ENCODE results near the gene CLIP4.

Gene CLIP4

DNA sequence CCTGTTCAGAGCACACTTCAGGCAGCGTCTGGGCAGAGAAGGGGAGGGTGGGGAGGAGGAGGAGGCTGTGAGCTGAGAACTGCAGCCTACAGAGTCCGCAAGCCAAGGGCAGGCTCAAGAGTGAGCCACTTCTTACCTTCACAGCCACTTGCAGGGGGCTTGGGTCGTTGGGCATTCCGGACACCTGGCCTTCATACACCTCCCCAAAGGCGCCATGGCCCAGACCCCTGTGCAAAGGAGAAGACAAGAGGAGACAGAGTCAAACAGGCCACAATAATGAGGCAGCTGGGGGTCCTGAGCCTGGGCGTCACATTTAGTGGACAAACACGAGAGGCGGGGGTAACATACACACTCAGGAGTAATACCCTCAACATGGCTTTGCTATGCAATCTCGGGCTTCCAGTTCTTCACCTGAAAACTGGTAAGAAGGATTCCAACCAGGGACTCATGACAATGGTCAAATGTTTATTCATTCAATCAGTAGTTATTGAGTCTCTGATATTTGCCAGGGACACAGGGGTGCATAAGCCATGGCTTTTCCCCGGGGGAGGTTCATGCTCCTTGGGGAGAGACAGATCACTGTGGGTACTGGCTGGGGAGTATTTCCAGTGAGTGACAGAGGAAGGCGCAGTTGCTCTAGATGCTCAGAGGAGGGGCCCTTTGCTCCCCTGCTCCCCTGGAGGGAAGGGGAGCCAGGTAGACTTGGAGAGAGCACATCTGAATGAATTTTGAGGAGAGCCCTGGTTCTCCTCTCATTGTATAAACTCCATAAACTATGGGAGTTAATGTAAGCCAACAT lies 107.4 kb downstream of the CLIP4 start:
- no peak for DNase-seq (ENCODE audit: low read depth)

- DNase-seq (ENCODE audit: low read depth) = no peak
Observed at GRCh38 chr2:29223257-29223656, 108.0 kb downstream of the CLIP4 start.

GRCh38 chr2:29223851-29224692 lies 108.9 kb downstream of the CLIP4 start:
- DNase-seq (ENCODE audit: low read depth) = no peak

DNA sequence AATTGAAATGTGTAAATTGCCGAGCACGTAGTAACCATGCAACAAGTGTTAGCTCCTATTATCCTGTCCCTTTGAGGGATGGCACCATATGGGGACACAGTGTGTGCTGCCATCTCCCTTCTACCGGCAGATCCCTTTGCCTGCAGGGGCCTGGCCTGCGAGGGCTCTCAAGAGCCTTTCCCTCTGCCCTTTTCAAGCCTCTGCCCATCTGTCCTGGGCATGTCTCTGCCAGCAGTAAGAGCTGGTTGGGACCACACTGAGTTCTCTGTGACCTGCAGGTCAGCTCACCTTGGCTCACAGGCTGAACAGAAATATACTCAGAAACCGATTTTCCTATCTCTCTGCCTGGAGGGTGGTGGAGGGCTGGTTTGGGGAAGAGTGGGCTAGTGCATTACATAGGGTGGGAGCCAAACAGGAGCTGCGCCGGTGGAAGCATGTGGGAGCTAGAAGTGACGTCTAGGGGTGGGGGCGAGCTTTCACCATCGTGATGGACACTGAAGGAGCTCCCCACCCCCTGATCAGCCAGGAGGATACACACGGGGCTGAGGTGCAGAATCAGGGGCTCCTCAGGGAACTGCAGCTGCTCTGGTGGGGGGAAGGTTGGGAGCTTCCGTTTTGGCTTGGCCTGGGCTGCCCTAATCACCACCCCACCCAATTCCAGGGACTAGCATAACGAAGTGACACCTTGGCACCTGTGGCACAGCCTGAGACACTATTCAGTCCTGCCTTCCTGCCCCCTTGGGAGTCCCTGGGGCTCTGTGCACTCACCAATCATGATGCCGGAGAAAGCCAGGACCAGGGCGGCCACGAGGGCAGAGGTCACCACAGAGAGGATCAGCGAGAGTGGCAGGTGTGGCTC lies 109.7 kb downstream of the CLIP4 start:
- DNase-seq (ENCODE audit: low read depth) = no peak

DNA sequence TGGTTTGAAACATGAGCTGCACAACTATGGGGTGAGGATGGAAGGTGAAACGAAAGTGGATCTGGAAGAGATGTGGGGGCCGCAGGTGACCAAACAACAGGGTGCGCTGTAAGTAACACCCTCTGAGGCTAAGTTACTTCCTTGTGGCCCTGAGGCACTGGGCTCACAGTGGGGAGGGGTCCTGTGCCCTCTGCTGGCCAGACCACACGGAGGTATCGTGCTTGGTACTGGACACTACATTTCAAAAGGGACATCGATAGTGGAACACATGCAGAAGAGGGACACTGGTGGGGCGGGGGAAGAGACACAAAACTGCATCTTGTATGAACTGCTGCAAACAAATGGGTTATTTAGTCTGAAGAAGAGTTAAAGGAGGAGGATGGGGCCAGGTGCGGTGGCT lies 110.6 kb downstream of the CLIP4 start:
- DNase-seq (ENCODE audit: low read depth) = no peak

- no peak for DNase-seq (ENCODE audit: low read depth)
Observed at GRCh38 chr2:29226375-29226774, 111.2 kb downstream of the CLIP4 start.

DNA sequence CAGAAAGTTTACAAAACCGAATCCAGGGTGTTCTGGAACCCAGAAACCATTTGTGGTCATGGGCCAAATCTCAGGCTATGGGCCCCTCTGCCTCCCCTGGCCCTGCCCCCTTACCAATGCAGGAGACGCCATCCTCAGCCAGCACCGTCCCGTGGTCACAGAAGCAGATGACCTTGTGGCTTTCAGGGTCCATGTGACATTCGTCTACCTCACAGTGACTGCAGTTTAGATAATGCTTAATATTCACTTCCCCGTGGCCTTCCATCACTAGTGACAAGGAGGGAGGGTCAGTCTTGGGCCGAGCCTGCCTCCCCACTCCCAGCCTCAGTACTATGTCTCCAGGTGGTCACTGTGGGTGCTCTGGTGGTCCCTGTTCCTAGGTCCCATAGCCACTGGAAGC lies 111.6 kb downstream of the CLIP4 start:
- DNase-seq (ENCODE audit: low read depth) = no peak

DNA sequence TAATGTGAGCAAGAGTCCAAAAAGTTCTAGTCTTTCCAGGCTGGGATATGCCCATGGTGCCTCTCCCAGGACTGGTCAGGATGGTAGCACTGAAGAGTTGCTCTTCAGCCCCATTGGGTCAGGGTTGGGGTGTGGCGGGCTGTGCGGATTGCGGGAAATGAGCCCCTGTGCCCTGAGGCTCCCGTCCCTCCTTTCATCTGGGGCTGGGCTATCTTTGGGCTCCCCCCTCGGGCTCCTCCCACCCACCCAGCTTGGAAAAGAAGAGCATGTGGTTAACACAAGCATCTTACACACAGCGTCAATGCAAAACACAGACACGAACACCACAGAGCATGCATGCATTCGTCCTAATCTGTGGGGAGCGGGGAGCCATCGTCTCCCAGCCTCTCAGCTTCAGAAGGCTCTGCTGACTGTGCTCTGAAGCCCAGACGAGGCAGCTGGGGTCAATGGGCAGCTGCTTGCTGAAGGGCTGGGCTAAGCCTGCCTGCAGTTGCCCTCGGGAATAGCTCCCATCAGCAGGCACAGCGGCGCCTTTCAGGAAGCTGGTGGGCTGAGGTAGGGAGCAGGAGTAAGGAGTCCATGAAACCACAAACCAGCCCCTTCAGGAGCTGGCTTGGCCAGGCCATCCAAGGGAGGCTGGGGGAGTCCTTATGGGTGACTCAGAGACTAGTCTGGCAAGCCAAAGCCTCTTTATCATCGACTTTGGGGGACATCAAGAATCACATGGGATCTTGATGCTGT lies 112.9 kb downstream of the CLIP4 start:
- no peak for DNase-seq (ENCODE audit: low read depth)

- DNase-seq (ENCODE audit: low read depth) = no peak
Observed at GRCh38 chr2:29228947-29229346, 113.7 kb downstream of the CLIP4 start.

DNA sequence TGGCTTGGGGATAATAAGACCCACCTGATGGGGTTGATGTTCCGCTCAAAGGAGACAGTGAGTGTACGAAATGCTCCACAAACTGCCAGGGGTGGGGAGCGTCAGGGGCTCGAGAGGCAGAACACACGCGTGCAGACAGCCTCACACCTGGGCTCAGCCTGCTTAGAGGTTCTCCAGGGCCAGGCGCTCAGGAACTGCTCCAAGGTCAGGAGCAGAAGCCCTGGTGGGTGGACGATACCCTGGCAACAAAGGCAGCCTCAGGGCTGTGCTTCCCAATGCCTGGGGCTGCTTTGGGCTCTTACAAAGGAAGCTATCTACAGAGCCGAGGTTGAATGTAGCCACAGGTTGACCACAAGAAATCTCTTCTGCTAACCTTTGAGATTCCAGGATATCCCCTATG lies 114.4 kb downstream of the CLIP4 start:
- no peak for DNase-seq (ENCODE audit: low read depth)

DNA sequence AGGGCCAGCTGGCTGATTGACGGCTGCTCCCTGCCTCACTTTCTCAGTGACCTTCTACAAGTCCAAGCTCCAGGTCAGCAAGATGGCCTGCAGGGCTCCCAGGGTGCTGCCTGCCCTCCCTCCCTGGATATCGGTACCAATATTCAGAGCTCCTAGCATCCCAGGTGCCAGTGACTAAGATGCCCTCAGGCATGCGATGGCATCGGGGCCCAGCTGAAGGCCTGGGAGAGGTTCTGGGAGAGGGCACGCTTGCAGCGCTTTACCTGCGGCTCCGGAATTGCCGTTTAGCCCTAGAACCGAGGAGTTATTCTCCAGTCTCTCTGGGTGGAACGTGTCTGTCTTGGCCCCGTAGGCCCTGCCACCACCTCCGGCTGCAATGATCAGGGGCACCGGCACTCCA lies 116.8 kb downstream of the CLIP4 start:
- no peak for DNase-seq (ENCODE audit: low read depth)

DNA sequence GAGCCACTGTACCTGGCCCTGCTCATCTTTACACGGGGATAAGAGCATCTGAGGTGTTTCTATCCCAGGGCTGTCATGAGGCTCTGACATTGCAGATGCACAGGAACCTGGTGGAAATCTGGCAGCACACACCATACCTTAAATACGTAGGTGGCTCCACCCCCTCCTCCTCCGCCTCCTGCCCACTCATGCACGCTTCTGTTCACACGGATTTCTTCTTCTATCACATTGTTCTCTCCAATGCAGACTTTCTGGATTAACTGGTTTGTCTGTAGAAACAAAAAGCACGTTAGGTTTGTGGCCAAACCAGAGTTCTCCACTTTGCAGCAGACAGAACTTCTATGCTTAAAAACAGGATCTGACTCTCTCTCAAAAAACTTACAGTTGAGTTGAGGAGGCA lies 118.2 kb downstream of the CLIP4 start:
- DNase-seq (ENCODE audit: low read depth) = no peak

DNA sequence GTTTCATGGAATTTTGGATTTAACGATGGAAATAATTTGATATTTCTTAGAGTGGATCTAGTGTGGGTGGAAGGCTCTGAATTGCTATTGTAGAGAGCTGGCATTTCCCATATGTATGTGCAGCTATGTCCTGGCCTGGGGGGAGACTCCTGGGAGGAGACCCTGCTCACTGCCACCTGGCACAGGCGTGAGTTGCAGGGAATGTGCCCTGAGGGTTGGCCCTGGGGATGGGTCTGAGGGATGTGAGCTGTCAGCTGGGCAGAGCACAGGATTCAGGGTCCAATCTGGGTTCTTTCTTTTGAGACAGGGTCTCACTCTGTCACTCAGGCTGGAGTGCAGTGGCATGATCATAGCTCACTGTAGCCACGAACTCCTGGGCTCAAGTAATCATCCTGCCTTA lies 120.2 kb downstream of the CLIP4 start:
- DNase-seq (ENCODE audit: low read depth) = no peak

DNA sequence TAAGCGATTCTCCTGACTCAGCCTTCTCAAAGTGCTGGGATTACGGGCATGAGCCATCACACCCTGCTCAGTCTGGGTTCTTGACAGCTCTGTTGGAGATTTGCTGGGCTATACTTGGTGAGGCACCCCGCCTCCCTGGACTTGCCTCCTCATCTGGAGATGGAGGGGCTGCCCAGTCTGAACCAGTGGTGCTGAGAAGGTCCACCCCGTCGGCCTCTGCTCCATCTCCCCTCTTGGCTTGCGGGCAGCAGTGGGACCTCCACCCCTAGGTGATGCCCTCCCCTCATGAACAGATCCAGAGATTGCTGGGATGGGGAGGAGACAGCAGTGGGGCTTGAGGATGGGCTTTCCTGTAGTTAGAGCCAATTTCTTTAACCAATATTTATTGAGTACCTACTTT lies 120.9 kb downstream of the CLIP4 start:
- no peak for DNase-seq (ENCODE audit: low read depth)

GRCh38 chr2:29238497-29238896 lies 123.3 kb downstream of the CLIP4 start:
- DNase-seq (ENCODE audit: low read depth) = no peak
